HEK293 (cell line): ENCODE measurements around the gene SRC.

Source experiments
- CTCF ChIA-PET: fragments of 350-600 bp; formaldehyde crosslinking; extraction: SDS; loops from one replicate; lab custom pipeline; 2021; ENCODE audit warnings: antibody characterized with exemption; lab: Yijun Ruan, JAX
- POLR2A ChIA-PET: fragments of 300-600 bp; formaldehyde crosslinking; extraction: SDS; loops from one replicate; lab custom pipeline; 2020; ENCODE audit warnings: antibody characterized with exemption, inconsistent platforms; lab: Yijun Ruan, JAX
- H3K27ac ChIP-seq: fragments of 200-500 bp; sonication (Bioruptor generic); 2 replicates; pipeline ENCODE4 v1.5.1; 2014; ENCODE audit warnings: low read depth, low read length, control low read depth, inconsistent platforms; ENCODE audit errors: extremely low read depth
- H3K36me3 ChIP-seq, 2 experiments: fragments of 200-500 bp in 1 of 2; sonication (Bioruptor generic) in 1 of 2; 1 replicate in 1 of 2; 2 replicates in 1 of 2; pipeline ENCODE4 v1.5.1; 2014 to 2017; ENCODE audit warnings: inconsistent platforms in 2 of 2, low read length in 2 of 2; ENCODE audit not compliant: control insufficient read depth in 2 of 2, insufficient read depth in 1 of 2
- H3K4me1 ChIP-seq: fragments of 200-500 bp; sonication (Bioruptor generic); 2 replicates; pipeline ENCODE4 v1.5.1; 2014; ENCODE audit warnings: mild to moderate bottlenecking, low read length, inconsistent platforms; ENCODE audit not compliant: control insufficient read depth, insufficient read depth
- H3K4me3 ChIP-seq: 2 replicates; pipeline ENCODE4 v1.5.1; 2011; ENCODE audit warnings: low read depth, mild to moderate bottlenecking, control low read depth, low read length, moderate library complexity
- H3K9me3 ChIP-seq: fragments of 200-500 bp; sonication (Bioruptor generic); 2 replicates; pipeline ENCODE4 v1.5.1; 2014; ENCODE audit warnings: low read depth, low read length, inconsistent platforms; ENCODE audit not compliant: control insufficient read depth, insufficient read depth
- BCL11A ChIP-seq: fragments of 450-650 bp; formaldehyde crosslinking; IDR thresholded peaks from 2 replicates; pipeline ENCODE4 v1.5.1; 2016; ENCODE audit warnings: low read depth, missing biosample characterization, missing genetic modification characterization
- SP3 ChIP-seq: fragments of 450-650 bp; formaldehyde crosslinking; IDR thresholded peaks from 2 replicates; pipeline ENCODE4 v1.5.1; 2016; ENCODE audit warnings: missing biosample characterization, missing genetic modification characterization
- YY2 ChIP-seq: fragments of 450-650 bp; formaldehyde crosslinking; IDR thresholded peaks from 2 replicates; pipeline ENCODE4 v1.5.1; 2016; ENCODE audit warnings: missing biosample characterization, missing genetic modification characterization
- ZBTB20 ChIP-seq: fragments of 450-650 bp; formaldehyde crosslinking; IDR thresholded peaks from 2 replicates; pipeline ENCODE4 v1.5.1; 2016; ENCODE audit warnings: missing biosample characterization, missing genetic modification characterization
- ZBTB48 ChIP-seq: fragments of 450-650 bp; formaldehyde crosslinking; IDR thresholded peaks from 2 replicates; pipeline ENCODE4 v1.5.1; 2016; ENCODE audit warnings: missing biosample characterization, missing genetic modification characterization
- ZNF10 ChIP-seq: fragments of 450-650 bp; formaldehyde crosslinking; IDR thresholded peaks from 2 replicates; pipeline ENCODE4 v1.5.1; 2017; ENCODE audit warnings: missing biosample characterization, missing genetic modification characterization
- ZNF174 ChIP-seq: fragments of 450-650 bp; formaldehyde crosslinking; IDR thresholded peaks from 2 replicates; pipeline ENCODE4 v1.5.0; 2017; ENCODE audit warnings: missing biosample characterization, mild to moderate bottlenecking, missing genetic modification characterization
- ZNF2 ChIP-seq: fragments of 450-650 bp; formaldehyde crosslinking; IDR thresholded peaks from 2 replicates; pipeline ENCODE4 v1.5.1; 2016; ENCODE audit warnings: missing biosample characterization, missing genetic modification characterization
- ZNF24 ChIP-seq: fragments of 450-650 bp; formaldehyde crosslinking; IDR thresholded peaks from 2 replicates; pipeline ENCODE4 v1.5.1; 2016; ENCODE audit warnings: missing biosample characterization, missing genetic modification characterization
- ZNF292 ChIP-seq: fragments of 450-650 bp; formaldehyde crosslinking; IDR thresholded peaks from 2 replicates; pipeline ENCODE4 v1.5.1; 2016; ENCODE audit warnings: low read depth, missing biosample characterization, missing genetic modification characterization, borderline replicate concordance
- ZNF341 ChIP-seq: fragments of 450-650 bp; formaldehyde crosslinking; IDR thresholded peaks from 2 replicates; pipeline ENCODE4; 2016; ENCODE audit warnings: low read depth, missing biosample characterization, missing genetic modification characterization
- ZNF354C ChIP-seq: fragments of 450-650 bp; formaldehyde crosslinking; IDR thresholded peaks from 2 replicates; pipeline ENCODE4 v1.5.1; 2016; ENCODE audit warnings: missing biosample characterization, missing genetic modification characterization, low read depth, borderline replicate concordance
- ZNF416 ChIP-seq: fragments of 450-650 bp; formaldehyde crosslinking; IDR thresholded peaks from 2 replicates; pipeline ENCODE4 v1.5.1; 2016; ENCODE audit warnings: missing biosample characterization, missing genetic modification characterization
- ZNF426 ChIP-seq: fragments of 450-650 bp; formaldehyde crosslinking; IDR thresholded peaks from 2 replicates; pipeline ENCODE4 v1.5.1; 2017; ENCODE audit warnings: missing biosample characterization, missing genetic modification characterization, mild to moderate bottlenecking, inconsistent platforms, moderate library complexity
- ZNF510 ChIP-seq: fragments of 450-650 bp; formaldehyde crosslinking; IDR thresholded peaks from 2 replicates; pipeline ENCODE4 v1.5.1; 2018; ENCODE audit warnings: mild to moderate bottlenecking, missing genetic modification characterization, missing biosample characterization; ENCODE audit not compliant: insufficient replicate concordance
- ZNF530 ChIP-seq: fragments of 450-650 bp; formaldehyde crosslinking; IDR thresholded peaks from 2 replicates; pipeline ENCODE4 v1.5.1; 2016; ENCODE audit warnings: low read depth, missing biosample characterization, missing genetic modification characterization
- ZNF558 ChIP-seq: fragments of 450-650 bp; formaldehyde crosslinking; IDR thresholded peaks from 2 replicates; pipeline ENCODE4 v1.5.1; 2016; ENCODE audit warnings: missing biosample characterization, missing genetic modification characterization
- ZNF677 ChIP-seq: fragments of 450-650 bp; IDR thresholded peaks from 2 replicates; pipeline ENCODE4 v1.5.0; 2018; ENCODE audit warnings: missing biosample characterization, mild to moderate bottlenecking, missing genetic modification characterization, moderate library complexity
- ZNF76 ChIP-seq: fragments of 450-650 bp; formaldehyde crosslinking; IDR thresholded peaks from 2 replicates; pipeline ENCODE4; 2016; ENCODE audit warnings: low read depth, missing biosample characterization, missing genetic modification characterization, borderline replicate concordance
- ZXDB ChIP-seq: fragments of 450-650 bp; formaldehyde crosslinking; IDR thresholded peaks from 2 replicates; pipeline ENCODE4 v1.5.1; 2016; ENCODE audit warnings: missing biosample characterization, missing genetic modification characterization
- TF ChIP-seq, protein P1 (sequence below): fragments of 450-650 bp; formaldehyde crosslinking; IDR thresholded peaks from 2 replicates; pipeline ENCODE4 v1.5.1; 2016; ENCODE audit warnings: missing biosample characterization, missing genetic modification characterization, borderline replicate concordance
- TF ChIP-seq, protein P2 (sequence below): fragments of 450-650 bp; formaldehyde crosslinking; IDR thresholded peaks from 2 replicates; pipeline ENCODE4 v1.5.1; 2016; ENCODE audit warnings: missing biosample characterization, missing genetic modification characterization
- TF ChIP-seq, protein P3 (sequence below): fragments of 450-650 bp; formaldehyde crosslinking; IDR thresholded peaks from 2 replicates; pipeline ENCODE4 v1.5.0; 2017; ENCODE audit warnings: missing biosample characterization, missing genetic modification characterization, borderline replicate concordance

Gene SRC

DNA sequence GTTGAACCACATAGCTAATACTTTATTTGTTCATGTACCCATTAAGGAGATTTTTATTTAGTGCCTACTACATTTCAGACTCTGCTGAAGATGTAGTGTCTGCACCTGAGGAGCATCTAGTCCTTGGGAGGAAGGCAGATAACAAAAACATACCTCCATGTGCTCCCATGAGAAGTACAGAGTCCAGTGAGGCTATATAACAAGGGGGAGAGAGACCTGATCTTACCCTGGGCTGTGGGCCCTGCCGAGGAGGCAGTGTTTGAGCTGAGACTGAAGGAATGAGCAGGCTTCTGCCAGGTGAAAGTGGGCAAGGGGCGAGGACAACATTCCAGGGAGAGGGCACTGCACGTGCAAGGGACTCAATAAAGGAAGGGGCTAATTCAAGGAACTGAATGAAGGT, 44.4 kb upstream of the SRC start:
- Histone ChIP-seq H3K4me1 (no peaks in the 10 kb centered on the region), H3K4me3 (no peak overlapping the region), H3K9me3 (no peaks in the 10 kb centered on the region), H3K27ac (no peak overlapping the region), H3K36me3 (peaks cover 10 to 66% of the 10 kb centered on the region in 2 experiments)
- no peak for TF ChIP-seq ZBTB20 (tag by site-specific recombination)
- TF ChIP-seq SP3 (tag by site-specific recombination): no peak
- no peak for TF ChIP-seq ZNF416 (tag by site-specific recombination)
- no peak for TF ChIP-seq ZNF24 (tag by site-specific recombination)
- ChIA-PET CTCF (interaction anchor here (1.6 kb wide), 1 partner anchor 32 kb away, joined by 3 read pairs; no protein-coding TSS in a partner anchor), POLR2A (no interaction called here)

DNA sequence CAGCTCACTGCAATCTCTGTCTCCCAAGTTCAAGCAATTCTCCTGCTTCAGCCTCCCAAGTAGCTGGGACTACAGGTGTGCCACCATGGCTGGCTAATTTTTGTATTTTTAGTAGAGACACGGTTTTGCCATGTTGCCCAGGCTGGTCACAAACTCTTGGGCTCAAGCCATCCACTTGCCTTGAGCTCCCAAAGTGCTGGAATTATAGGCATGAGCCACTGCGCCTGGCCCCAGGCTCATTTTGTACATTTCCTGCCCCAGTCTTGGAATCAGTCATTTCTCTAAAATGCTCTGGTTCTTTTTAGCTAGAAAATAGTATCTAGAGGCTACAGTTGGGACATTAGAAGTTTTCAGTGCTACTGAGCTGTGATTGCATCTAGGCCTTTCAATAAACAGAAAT, 43.0 kb upstream of the SRC start:
- H3K36me3 ChIP-seq: peaks cover 10 to 70% of the 10 kb centered on the region in 2 experiments
- CTCF ChIA-PET: interaction anchor here (0.7 kb wide), 1 partner anchor 861 kb away, joined by 4 read pairs; no protein-coding TSS in a partner anchor
- H3K9me3 ChIP-seq: no peaks in the 10 kb centered on the region
- H3K4me3 ChIP-seq: no peak overlapping the region
- POLR2A ChIA-PET: interaction anchor here (0.7 to 1.1 kb wide), 2 partner anchors 32 to 43 kb away, joined by 3 read pairs; partner anchors contain the start of gene SRC
- TF ChIP-seq ZNF341: no peak
- TF ChIP-seq ZNF354C: no peak
- TF ChIP-seq, protein P1, sequence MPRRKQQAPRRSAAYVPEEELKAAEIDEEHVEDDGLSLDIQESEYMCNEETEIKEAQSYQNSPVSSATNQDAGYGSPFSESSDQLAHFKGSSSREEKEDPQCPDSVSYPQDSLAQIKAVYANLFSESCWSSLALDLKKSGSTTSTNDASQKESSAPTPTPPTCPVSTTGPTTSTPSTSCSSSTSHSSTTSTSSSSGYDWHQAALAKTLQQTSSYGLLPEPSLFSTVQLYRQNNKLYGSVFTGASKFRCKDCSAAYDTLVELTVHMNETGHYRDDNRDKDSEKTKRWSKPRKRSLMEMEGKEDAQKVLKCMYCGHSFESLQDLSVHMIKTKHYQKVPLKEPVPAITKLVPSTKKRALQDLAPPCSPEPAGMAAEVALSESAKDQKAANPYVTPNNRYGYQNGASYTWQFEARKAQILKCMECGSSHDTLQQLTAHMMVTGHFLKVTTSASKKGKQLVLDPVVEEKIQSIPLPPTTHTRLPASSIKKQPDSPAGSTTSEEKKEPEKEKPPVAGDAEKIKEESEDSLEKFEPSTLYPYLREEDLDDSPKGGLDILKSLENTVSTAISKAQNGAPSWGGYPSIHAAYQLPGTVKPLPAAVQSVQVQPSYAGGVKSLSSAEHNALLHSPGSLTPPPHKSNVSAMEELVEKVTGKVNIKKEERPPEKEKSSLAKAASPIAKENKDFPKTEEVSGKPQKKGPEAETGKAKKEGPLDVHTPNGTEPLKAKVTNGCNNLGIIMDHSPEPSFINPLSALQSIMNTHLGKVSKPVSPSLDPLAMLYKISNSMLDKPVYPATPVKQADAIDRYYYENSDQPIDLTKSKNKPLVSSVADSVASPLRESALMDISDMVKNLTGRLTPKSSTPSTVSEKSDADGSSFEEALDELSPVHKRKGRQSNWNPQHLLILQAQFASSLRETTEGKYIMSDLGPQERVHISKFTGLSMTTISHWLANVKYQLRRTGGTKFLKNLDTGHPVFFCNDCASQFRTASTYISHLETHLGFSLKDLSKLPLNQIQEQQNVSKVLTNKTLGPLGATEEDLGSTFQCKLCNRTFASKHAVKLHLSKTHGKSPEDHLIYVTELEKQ (tag by site-specific recombination): no peak
- TF ChIP-seq ZNF2 (tag by site-specific recombination): no peak
- no peak overlapping the region for H3K27ac ChIP-seq
- no peaks in the 10 kb centered on the region for H3K4me1 ChIP-seq

DNA sequence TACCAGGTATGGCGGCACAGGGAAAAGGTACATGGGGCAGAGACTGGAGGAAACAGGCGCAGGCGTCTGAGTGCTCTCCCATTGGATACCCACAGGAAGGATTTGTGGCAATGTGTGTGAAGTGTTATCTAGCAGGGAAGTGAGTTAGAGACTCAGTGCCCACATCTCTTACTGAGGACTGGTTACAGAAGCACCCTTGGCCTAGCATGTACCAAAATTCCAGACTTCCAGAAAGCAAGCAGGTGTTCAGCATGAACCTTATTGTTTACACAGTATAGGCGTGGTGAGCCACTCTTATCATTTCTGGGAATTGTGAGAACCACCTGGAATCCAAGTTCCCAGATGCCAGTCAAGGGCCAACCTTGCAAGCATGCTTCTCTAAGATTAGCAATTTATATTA, 42.3 kb upstream of the SRC start:
- CTCF ChIA-PET: interaction anchor here (0.7 kb wide), 1 partner anchor 860 kb away, joined by 4 read pairs; no protein-coding TSS in a partner anchor
- Histone ChIP-seq H3K4me3 (no peak overlapping the region), H3K4me1 (no peaks in the 10 kb centered on the region), H3K27ac (no peak overlapping the region), H3K9me3 (no peaks in the 10 kb centered on the region), H3K36me3 (peaks cover 10 to 72% of the 10 kb centered on the region in 2 experiments)
- POLR2A ChIA-PET: interaction anchor here (1.1 kb wide), 1 partner anchor 42 kb away, joined by 3 read pairs; the partner anchor contains the start of gene SRC
- TF ChIP-seq ZBTB48 (tag by site-specific recombination) (no peak), ZNF10 (no peak), ZNF174 (tag by site-specific recombination) (no peak), ZNF426 (tag by site-specific recombination) (no peak), BCL11A (tag by site-specific recombination) (no peak), ZNF76 (tag by site-specific recombination) (no peak), YY2 (tag by site-specific recombination) (no peak), ZNF292 (tag by site-specific recombination) (no peak), ZNF677 (tag by site-specific recombination) (no peak), ZNF558 (tag by site-specific recombination) (no peak), ZXDB (tag by site-specific recombination) (no peak), ZNF510 (no peak), ZNF24 (tag by site-specific recombination) (no peak), ZNF530 (no peak)
- TF ChIP-seq, protein P2, sequence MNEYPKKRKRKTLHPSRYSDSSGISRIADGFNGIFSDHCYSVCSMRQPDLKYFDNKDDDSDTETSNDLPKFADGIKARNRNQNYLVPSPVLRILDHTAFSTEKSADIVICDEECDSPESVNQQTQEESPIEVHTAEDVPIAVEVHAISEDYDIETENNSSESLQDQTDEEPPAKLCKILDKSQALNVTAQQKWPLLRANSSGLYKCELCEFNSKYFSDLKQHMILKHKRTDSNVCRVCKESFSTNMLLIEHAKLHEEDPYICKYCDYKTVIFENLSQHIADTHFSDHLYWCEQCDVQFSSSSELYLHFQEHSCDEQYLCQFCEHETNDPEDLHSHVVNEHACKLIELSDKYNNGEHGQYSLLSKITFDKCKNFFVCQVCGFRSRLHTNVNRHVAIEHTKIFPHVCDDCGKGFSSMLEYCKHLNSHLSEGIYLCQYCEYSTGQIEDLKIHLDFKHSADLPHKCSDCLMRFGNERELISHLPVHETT (tag by site-specific recombination): no peak
- TF ChIP-seq, protein P3, sequence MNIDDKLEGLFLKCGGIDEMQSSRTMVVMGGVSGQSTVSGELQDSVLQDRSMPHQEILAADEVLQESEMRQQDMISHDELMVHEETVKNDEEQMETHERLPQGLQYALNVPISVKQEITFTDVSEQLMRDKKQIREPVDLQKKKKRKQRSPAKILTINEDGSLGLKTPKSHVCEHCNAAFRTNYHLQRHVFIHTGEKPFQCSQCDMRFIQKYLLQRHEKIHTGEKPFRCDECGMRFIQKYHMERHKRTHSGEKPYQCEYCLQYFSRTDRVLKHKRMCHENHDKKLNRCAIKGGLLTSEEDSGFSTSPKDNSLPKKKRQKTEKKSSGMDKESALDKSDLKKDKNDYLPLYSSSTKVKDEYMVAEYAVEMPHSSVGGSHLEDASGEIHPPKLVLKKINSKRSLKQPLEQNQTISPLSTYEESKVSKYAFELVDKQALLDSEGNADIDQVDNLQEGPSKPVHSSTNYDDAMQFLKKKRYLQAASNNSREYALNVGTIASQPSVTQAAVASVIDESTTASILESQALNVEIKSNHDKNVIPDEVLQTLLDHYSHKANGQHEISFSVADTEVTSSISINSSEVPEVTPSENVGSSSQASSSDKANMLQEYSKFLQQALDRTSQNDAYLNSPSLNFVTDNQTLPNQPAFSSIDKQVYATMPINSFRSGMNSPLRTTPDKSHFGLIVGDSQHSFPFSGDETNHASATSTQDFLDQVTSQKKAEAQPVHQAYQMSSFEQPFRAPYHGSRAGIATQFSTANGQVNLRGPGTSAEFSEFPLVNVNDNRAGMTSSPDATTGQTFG (tag by site-specific recombination): no peak
